Measurements from ENCODE around the gene CPNE2. TPM values are rescaled to one million over a fixed set of nuclear protein-coding genes. Genes with fewer than 3 reads are reported as not detected.

CPNE2 gene
- polyA plus RNA-seq, 4 donors = 34.7 to 40.8 (median 39.3) TPM

GRCh38 chr16:57118461-57119084 is 26.2 kb downstream of the CPNE2 start:
- DNase-seq (ENCODE audit: low read depth in 4 of 4, low spot score in 3 of 4) = no peak

- DNase-seq (ENCODE audit: low read depth in 4 of 4, low spot score in 3 of 4) = no peak
These were observed 31.0 kb downstream of the CPNE2 start for GRCh38 chr16:57123216-57123973.

GRCh38 chr16:57123974-57124674 is 31.7 kb downstream of the CPNE2 start:
- DNase-seq (ENCODE audit: low read depth in 4 of 4, low spot score in 3 of 4) = no peak

GRCh38 chr16:57125376-57125775 is 33.0 kb downstream of the CPNE2 start:
- DNase-seq (ENCODE audit: low read depth in 4 of 4, low spot score in 3 of 4) = no peak

- DNase-seq (ENCODE audit: low read depth in 4 of 4, low spot score in 3 of 4) = no peak
These were observed 33.6 kb downstream of the CPNE2 start for GRCh38 chr16:57125969-57126368.

- no peak for DNase-seq (ENCODE audit: low read depth in 4 of 4, low spot score in 3 of 4)
These were observed 34.0 kb downstream of the CPNE2 start for GRCh38 chr16:57126411-57126810.

- DNase-seq (ENCODE audit: low read depth in 4 of 4, low spot score in 3 of 4) = no peak
These were observed 34.8 kb downstream of the CPNE2 start for GRCh38 chr16:57127037-57127763.

GRCh38 chr16:57127836-57128235 is 35.5 kb downstream of the CPNE2 start:
- DNase-seq (ENCODE audit: low read depth in 4 of 4, low spot score in 3 of 4) = no peak

GRCh38 chr16:57128771-57129389 is 36.5 kb downstream of the CPNE2 start:
- DNase-seq (ENCODE audit: low read depth in 4 of 4, low spot score in 3 of 4) = no peak

GRCh38 chr16:57130950-57131321 is 38.6 kb downstream of the CPNE2 start:
- DNase-seq (ENCODE audit: low read depth in 4 of 4, low spot score in 3 of 4) = no peak

- DNase-seq (ENCODE audit: low read depth in 4 of 4, low spot score in 3 of 4) = no peak
These were observed 39.1 kb downstream of the CPNE2 start for GRCh38 chr16:57131351-57131970.

GRCh38 chr16:57132470-57132869 is 40.1 kb downstream of the CPNE2 start:
- DNase-seq (ENCODE audit: low read depth in 4 of 4, low spot score in 3 of 4) = no peak

- DNase-seq (ENCODE audit: low read depth in 4 of 4, low spot score in 3 of 4) = no peak
These were observed 40.6 kb downstream of the CPNE2 start for GRCh38 chr16:57133031-57133430.

- no peak for DNase-seq (ENCODE audit: low read depth in 4 of 4, low spot score in 3 of 4)
These were observed 41.5 kb downstream of the CPNE2 start for GRCh38 chr16:57133886-57134285.

GRCh38 chr16:57134982-57135381 is 42.6 kb downstream of the CPNE2 start:
- DNase-seq (ENCODE audit: low read depth in 4 of 4, low spot score in 3 of 4) = no peak

GRCh38 chr16:57137043-57137442 is 44.7 kb downstream of the CPNE2 start:
- DNase-seq (ENCODE audit: low read depth in 4 of 4, low spot score in 3 of 4) = no peak

GRCh38 chr16:57137566-57138273 is 45.3 kb downstream of the CPNE2 start:
- no peak for DNase-seq (ENCODE audit: low read depth in 4 of 4, low spot score in 3 of 4)

- DNase-seq (ENCODE audit: low read depth in 4 of 4, low spot score in 3 of 4) = no peak
These were observed 46.0 kb downstream of the CPNE2 start for GRCh38 chr16:57138281-57138935.
